GM18517 (cell line): ENCODE measurements around the gene TMEM107.
"Not testable (repeated sequence)": the region's sequence is repeated elsewhere in the genome, so short reads cannot be mapped to it uniquely, and the experiment has no call there.

ENCODE experiments used
- ATAC-seq: cut with Tn5 transposase; IDR thresholded peaks from one replicate; pipeline ENCODE4 v1.9.1; 2021; ENCODE audit warnings: mild to moderate bottlenecking, moderate library complexity; ENCODE audit not compliant: unreplicated experiment

Gene TMEM107

GRCh38 chr17:8189711-8190477, 13.7 kb upstream of the TMEM107 start, which contains the start of gene BORCS6:
Gene BORCS6, minus strand, starts transcription at chr17:8190180. Its CDS starts 40 bp downstream, at chr17:8190140.
- ATAC-seq: peak; percentile 54

DNA sequence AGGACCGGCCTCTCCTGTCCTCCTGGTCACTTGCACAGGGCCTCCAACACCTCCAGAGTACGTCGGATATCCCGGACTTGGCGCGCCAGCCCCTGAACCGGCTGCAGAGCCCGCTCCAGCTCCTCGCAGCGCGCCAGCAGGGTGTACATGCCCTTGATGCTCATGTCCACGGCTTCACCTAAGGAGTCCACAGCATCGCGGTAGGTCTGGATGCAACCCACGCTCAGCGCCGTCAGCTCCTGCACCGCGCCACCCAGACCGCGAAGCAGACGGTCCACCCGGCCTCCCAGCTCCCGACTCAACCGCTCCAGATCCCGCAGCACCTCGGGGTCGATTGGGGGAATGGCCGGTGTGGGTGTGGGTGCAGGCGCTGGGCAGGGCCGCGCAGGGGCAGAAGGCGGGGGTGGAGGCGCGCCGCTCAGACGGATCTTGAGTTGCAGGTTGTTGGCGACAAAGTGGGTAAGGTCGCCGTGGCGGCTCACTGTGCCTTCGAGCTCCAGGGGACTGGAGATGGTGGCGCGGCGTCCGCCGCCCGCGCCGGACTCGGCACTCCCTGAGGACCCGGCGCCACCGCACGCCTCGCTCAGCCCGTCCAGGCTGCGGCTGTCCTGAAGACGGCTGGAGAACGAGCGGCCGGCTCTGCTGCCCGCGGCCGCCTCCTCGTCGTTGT, 13.0 kb upstream of the TMEM107 start:
- no peak for ATAC-seq

DNA sequence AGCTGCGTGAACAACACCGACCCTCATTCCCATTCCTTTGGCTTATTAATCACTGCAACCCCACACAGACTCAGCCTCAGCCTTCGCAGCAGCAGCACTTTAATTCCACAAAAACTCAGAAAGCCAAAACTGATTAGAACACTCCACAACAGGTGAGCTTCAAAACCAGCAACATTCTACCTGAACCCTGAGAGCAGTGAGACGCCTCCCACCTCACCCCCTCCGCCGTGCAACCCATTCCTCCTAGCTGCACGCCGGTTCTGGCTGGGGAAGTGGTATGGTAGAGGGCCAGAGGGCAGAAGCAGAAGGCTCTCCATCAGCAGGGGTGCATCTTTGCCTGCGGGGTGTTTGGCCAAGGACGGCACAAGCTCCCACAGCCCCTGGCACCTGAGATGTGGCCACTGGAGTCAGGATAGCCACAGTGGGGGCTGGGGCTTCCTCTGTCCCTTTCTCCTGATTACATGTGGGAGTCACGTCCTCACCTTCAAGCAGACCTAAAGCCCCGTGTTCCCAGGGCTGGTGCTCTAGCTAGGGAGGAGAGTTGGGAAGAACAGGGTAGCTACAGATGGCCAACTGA, 12.2 kb upstream of the TMEM107 start:
- ATAC-seq: no peak

- peak; percentile 20 for ATAC-seq
These were observed 11.5 kb upstream of the TMEM107 start for GRCh38 chr17:8187517-8188262.

GRCh38 chr17:8186787-8187516, 10.8 kb upstream of the TMEM107 start:
- peak; percentile 26 for ATAC-seq

DNA sequence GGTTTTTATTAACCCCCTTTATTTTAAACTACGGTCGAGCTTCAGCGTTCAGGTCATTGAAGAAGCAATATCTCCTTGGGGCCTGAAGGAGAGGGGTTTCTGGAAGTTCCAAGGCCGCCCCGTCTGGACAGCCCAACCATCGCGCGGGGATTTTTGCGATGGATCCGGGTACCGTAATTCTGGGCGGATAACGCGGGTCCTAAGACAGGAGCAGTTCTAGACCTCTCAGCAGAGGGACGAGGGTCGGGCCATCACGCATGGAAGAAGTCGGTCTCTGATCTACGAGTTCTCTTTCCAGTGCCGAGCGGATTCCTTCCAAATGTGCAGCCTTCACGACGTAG, 10.2 kb upstream of the TMEM107 start:
- ATAC-seq: no peak

DNA sequence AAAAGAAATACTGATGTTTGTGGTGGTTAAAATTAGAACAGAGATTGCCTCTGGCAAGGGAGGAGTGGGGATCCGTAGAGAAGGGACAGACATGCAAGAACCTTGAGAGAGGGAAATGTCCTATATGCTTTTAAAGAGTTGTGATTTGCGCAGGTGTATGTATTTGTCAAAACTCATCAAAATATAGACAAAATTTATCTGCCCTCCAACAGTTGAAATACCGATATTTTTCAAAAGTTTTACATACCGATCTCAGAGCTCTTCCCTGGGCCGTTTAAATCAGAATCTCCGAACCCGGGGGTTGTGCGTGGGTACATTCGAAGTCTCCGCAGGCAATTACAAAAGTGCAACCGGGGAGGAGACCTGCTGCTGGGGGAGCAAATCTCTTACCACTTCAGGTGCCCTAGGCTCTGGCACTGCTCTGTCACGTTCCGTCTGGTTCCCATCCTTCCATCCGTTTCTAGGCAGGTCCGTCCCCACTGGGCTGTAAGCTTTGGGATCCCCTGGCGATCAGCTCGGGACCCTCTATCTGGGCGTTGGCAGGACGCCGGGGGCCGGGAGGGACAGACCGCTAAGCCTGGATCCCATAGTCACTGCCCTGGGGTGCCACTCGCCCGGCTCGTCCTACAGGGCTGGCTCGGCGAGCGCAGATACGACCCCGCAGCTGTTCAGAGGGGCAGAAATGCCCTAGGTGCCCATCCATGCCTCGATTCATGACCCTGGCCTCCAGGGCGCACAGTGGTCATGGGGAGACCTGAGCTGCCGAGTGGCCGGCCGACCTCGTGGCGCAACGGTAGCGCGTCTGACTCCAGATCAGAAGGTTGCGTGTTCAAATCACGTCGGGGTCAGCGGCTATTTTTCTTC, 9.6 kb upstream of the TMEM107 start:
- ATAC-seq: no peak

GRCh38 chr17:8176998-8177731, 985 bp upstream of the TMEM107 start:
- no peak for ATAC-seq

GRCh38 chr17:8175795-8176196, 384 bp downstream of the TMEM107 start:
- no peak for ATAC-seq

GRCh38 chr17:8173871-8174322, 2.3 kb downstream of the TMEM107 start:
- ATAC-seq: no peak

DNA sequence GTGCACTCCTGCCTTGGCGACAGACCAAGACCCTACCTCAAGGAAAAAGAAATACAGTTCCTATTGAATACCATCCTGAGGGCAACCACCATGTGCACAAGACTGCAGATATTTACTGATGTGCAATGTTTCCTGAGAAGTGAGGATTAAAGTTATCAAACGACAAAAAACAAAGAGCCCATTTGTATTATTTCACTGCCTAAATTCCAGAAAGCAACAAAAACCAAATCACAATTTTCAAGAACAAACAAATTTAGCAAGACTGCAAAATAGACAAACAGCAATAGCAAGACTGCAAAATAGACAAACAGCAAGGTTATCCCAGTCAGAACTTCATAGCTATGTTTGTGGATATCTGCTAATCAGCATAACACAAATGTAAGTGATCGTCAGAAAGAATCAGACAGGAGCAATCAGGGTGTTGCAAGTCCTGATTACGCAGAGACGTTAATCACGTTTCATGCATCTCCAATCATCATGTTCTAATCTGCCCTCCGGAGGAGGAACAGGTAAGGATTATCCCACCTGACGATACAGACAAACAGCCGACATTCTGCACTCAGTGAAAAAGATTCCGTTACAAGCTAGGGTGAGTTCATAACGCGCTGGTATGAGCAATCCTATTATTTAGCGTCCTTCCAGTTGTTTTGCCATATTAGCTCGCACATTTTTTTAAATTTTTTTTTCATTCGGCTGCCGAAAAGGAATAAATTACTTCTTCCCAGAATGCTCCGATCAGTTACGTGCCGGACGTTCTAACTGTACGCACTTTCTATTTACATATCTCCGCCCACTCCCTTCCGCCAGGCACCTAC, 2.9 kb downstream of the TMEM107 start:
- ATAC-seq: peak; percentile 69

DNA sequence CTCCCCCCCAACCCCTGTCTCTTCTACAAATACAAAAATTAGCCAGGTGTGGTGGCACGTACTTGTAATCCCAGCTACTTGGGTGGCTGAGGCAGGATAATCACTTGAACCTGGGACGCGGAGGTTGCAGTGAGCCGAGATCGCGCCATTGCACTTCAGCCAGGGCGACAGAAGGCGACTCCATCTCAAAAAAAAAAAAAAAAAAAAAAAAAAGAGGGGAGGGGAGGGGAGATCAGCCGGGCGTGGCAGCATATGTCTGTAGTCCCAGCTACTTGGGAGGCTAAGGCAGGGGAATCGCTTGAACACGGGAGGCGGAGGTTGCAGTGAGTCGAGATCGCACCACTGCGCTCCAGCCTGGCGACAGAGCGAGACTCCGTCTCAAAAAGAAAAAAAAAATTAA, 6.0 kb downstream of the TMEM107 start:
- ATAC-seq: not testable (repeated sequence)

DNA sequence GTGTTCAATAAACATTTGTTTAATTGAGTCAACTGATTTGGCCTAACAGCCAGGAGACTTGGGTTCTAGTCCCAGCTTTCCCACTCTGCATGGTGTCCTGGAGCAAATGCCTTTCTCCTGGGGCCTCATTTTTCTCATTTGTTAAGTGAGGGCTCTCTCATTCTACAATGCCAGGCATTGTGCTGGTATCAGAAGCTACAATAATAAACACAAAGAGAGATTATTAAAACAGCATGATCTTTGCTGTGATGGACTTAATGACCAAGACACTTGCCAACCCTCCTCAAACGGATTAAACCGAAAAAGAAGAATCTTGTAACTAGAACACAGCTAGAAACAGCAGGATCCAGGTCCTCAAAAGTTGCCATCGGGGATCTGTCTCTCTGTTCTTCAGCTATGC, 8.7 kb downstream of the TMEM107 start:
- no peak for ATAC-seq

GRCh38 chr17:8166731-8167130, 9.4 kb downstream of the TMEM107 start:
- ATAC-seq: no peak

GRCh38 chr17:8164815-8165131, 11.4 kb downstream of the TMEM107 start:
- ATAC-seq: no peak

DNA sequence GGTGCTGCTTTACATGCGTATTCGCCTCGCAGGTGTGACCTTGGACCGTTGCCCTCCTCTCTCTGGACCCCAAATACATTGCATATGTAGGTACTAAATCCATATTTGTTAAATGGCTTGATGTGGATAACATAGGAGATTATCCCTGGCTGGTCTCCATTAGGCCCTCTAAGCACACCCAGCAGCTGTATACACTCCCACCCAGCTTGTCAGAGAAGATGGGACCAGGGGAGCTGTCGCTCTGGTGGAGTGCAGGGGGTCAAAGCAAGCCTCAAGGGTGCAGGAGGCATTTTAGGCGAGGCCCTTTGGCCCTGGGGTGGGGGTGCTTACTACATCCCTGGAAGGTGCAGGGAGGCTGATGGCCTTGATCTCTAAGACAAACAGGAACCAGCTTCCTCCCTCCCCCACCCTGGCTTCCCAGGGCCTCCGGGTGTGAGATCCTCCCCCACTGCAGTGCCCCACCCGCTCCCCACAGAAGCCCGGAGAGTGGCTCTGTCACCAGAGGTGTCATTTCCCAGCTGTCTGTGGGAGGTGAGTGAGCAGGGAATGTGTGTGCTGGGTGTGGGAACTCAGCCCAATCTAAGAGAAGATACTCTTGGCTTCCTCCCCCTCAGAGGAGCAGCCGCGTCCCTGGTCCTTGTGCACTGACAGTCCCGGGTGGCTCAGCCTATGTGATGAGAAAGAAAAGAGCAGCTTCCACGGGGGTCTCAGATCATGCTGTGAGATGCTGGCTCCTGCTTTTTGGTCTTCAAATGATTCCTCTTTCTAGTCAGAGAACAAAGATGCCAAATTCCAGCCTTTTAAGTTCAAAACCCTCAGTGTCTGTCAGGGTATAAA, 12.0 kb downstream of the TMEM107 start:
- no peak for ATAC-seq
